H7 (cell line): ENCODE results near the gene FNDC5. TPM values are rescaled to one million over a fixed set of nuclear protein-coding genes. Genes with fewer than 3 reads are reported as not detected.

ENCODE experiments used
- DNase-seq: peaks from one replicate; pipeline ENCODE4 v3.0.0; 2012
- H3K27me3 ChIP-seq: 2 replicates; pipeline ENCODE4 v1.6.0; 2011; ENCODE audit warnings: mild to moderate bottlenecking, low read length; ENCODE audit not compliant: control insufficient read depth, insufficient read depth
- H3K36me3 ChIP-seq: replicated peaks from 2 replicates; pipeline ENCODE4 v1.5.1; 2011; ENCODE audit warnings: low read length; ENCODE audit not compliant: control insufficient read depth, insufficient read depth
- H3K4me3 ChIP-seq: 2 replicates; pipeline ENCODE4 v1.5.1; 2011; ENCODE audit warnings: low read depth, mild to moderate bottlenecking, control low read depth, low read length, moderate library complexity; ENCODE audit not compliant: insufficient read depth
- total RNA-seq: library from RNA; depleted of rRNA; stranded (reverse); fragments of >200 nt; shearing (Covaris generic); gene quantifications from 2 replicates; pipeline ENCODE4 v1.2.3, GENCODE V29; 2014

The FNDC5 gene
- total RNA-seq, 1 experiment from 2014 or later = 4.4 TPM

- Histone ChIP-seq H3K36me3 (peaks cover 1% of the 10 kb centered on the region), H3K27me3 (no peaks in the 10 kb centered on the region), H3K4me3 (no peak overlapping the region)
- DNase-seq = no peak
These were observed 14.7 kb downstream of the FNDC5 start for GRCh38 chr1:32855861-32856617.

GRCh38 chr1:32848354-32849063 is 22.2 kb downstream of the FNDC5 start:
- H3K36me3 ChIP-seq = peaks cover 1% of the 10 kb centered on the region
- no peak overlapping the region for H3K4me3 ChIP-seq
- DNase-seq = no peak
- no peaks in the 10 kb centered on the region for H3K27me3 ChIP-seq

GRCh38 chr1:32831878-32832277 is 38.8 kb downstream of the FNDC5 start:
- no peak for DNase-seq
- Histone ChIP-seq H3K27me3 (no peaks in the 10 kb centered on the region), H3K4me3 (no peak overlapping the region), H3K36me3 (peaks cover 15% of the 10 kb centered on the region)

GRCh38 chr1:32830092-32830852 is 40.4 kb downstream of the FNDC5 start:
- DNase-seq = no peak
- Histone ChIP-seq H3K36me3 (peaks cover 26% of the 10 kb centered on the region), H3K4me3 (no peak overlapping the region), H3K27me3 (no peaks in the 10 kb centered on the region)

- H3K36me3 ChIP-seq = peaks cover 27% of the 10 kb centered on the region
- no peak overlapping the region for H3K4me3 ChIP-seq
- no peaks in the 10 kb centered on the region for H3K27me3 ChIP-seq
- DNase-seq = no peak
These were observed 42.4 kb downstream of the FNDC5 start for GRCh38 chr1:32828341-32828740.

- DNase-seq = no peak
- H3K4me3 ChIP-seq = no peak overlapping the region
- peaks cover 24% of the 10 kb centered on the region for H3K36me3 ChIP-seq
- no peaks in the 10 kb centered on the region for H3K27me3 ChIP-seq
These were observed 45.5 kb downstream of the FNDC5 start for GRCh38 chr1:32825181-32825580.

- Histone ChIP-seq H3K36me3 (no peaks in the 10 kb centered on the region), H3K27me3 (no peaks in the 10 kb centered on the region), H3K4me3 (peak overlapping the region; percentile 99; the same call in 1 of the 2 replicates)
- DNase-seq = no peak
These were observed 51.7 kb downstream of the FNDC5 start for GRCh38 chr1:32818804-32819541.

GRCh38 chr1:32817815-32818786 is 52.6 kb downstream of the FNDC5 start:
- peak; percentile 90 for DNase-seq
- H3K36me3 ChIP-seq = no peaks in the 10 kb centered on the region
- H3K4me3 ChIP-seq = peak overlapping the region; percentile 99
- no peaks in the 10 kb centered on the region for H3K27me3 ChIP-seq

- no peaks in the 10 kb centered on the region for H3K27me3 ChIP-seq
- H3K4me3 ChIP-seq = peak within 1 kb of the TSS; percentile 99
- no peaks in the 10 kb centered on the region for H3K36me3 ChIP-seq
- DNase-seq = peak; percentile 99
These were observed 53.4 kb downstream of the FNDC5 start, which contains the start of the genes S100PBP and YARS1 for GRCh38 chr1:32817159-32817814. TSS of gene S100PBP (plus strand) at chr1:32817653. CDS start at chr1:32826100, 8,447 bp downstream. TSS of gene YARS1 (minus strand) at chr1:32817358. CDS start at chr1:32817244, 114 bp downstream.

- Histone ChIP-seq H3K4me3 (peak overlapping the region; percentile 98), H3K27me3 (no peaks in the 10 kb centered on the region), H3K36me3 (no peaks in the 10 kb centered on the region; the same call in 1 of the 2 replicates)
- DNase-seq = peak; percentile 60
These were observed 54.0 kb downstream of the FNDC5 start for GRCh38 chr1:32816676-32817158.

- H3K36me3 ChIP-seq = peaks cover 12% of the 10 kb centered on the region
- no peaks in the 10 kb centered on the region for H3K27me3 ChIP-seq
- no peak overlapping the region for H3K4me3 ChIP-seq
- no peak for DNase-seq
These were observed 56.6 kb downstream of the FNDC5 start for GRCh38 chr1:32813941-32814739.
